ENCODE results near the gene LMTK3. TPM values are rescaled to one million over a fixed set of nuclear protein-coding genes. Genes with fewer than 3 reads are reported as not detected.

Gene LMTK3, protein sequence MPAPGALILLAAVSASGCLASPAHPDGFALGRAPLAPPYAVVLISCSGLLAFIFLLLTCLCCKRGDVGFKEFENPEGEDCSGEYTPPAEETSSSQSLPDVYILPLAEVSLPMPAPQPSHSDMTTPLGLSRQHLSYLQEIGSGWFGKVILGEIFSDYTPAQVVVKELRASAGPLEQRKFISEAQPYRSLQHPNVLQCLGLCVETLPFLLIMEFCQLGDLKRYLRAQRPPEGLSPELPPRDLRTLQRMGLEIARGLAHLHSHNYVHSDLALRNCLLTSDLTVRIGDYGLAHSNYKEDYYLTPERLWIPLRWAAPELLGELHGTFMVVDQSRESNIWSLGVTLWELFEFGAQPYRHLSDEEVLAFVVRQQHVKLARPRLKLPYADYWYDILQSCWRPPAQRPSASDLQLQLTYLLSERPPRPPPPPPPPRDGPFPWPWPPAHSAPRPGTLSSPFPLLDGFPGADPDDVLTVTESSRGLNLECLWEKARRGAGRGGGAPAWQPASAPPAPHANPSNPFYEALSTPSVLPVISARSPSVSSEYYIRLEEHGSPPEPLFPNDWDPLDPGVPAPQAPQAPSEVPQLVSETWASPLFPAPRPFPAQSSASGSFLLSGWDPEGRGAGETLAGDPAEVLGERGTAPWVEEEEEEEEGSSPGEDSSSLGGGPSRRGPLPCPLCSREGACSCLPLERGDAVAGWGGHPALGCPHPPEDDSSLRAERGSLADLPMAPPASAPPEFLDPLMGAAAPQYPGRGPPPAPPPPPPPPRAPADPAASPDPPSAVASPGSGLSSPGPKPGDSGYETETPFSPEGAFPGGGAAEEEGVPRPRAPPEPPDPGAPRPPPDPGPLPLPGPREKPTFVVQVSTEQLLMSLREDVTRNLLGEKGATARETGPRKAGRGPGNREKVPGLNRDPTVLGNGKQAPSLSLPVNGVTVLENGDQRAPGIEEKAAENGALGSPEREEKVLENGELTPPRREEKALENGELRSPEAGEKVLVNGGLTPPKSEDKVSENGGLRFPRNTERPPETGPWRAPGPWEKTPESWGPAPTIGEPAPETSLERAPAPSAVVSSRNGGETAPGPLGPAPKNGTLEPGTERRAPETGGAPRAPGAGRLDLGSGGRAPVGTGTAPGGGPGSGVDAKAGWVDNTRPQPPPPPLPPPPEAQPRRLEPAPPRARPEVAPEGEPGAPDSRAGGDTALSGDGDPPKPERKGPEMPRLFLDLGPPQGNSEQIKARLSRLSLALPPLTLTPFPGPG (N-terminal part only)
- 1 to 10 TPM in 7 of 9 donors, under 1 TPM in 2; 0.06 to 4.4 (median 2.2) TPM for total RNA-seq
- polyA plus RNA-seq = 10 to 100 TPM in 1 of 3 donors, 1 to 10 TPM in 1, under 1 TPM in 1; 0.57 to 15.1 (median 2.3) TPM
- long read RNA-seq, donor 1 = 0 reads
- long read RNA-seq, donor 2 = 0 reads
- long read RNA-seq, donor 3 = 0 reads
- long read RNA-seq, donor 4 = 0 reads
- long read RNA-seq, donor 5, partial matches to known transcripts = 1 of 1 reads
- long read RNA-seq, donor 5, other reads (novel, unspliced or antisense) = 0 of 1 reads
- long read RNA-seq, donor 6 = 0 reads
- long read RNA-seq, donor 7 = 0 reads
- long read RNA-seq, donor 8 = 0 reads
- long read RNA-seq, donor 9 = 0 reads
- long read RNA-seq, donor 10 = 0 reads

DNA sequence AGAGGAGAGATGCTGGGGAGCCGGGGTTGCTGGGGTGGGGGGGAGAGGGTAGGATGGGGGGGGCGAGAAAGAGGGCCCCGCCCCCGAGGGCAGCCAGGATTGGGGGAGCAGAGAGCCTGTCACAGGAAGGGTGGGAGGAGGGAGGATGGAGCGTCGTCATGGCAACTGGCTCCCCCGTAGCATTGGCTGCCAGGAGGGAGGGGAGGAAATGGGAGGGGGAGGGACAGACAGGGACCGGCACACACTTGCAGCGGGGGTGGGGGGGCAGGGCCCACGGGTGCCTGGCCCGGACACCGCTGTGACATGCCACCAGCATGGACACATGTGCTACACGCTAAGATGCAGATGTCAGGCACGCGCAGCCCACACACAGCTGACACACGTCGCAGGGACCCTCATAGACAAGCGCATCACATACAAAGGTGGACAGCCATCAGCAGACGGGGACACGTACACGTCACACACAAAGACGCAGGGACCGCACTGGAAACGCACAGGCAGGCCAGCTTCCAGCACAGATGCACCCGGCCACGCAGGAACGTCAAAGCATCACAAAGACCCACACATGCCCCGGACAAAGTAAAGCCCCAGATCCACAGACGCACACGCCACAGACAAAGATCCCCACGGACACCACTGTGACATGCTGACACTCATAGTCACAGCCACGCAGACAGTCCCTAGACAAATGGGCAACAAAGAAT is at the start of gene LMTK3:
LMTK3 (minus strand) TSS at position 36 of the 704 bp plus-strand sequence. CDS start 259 bp downstream, outside the sequence.
- intact Hi-C loops (cut with DNase I) = no loop called here
- 10 to 11% (median 10%) methylated on average over 21 to 32 of the region's 32 CpGs for WGBS, 4 donors
- H3K36me3 ChIP-seq (replicated peaks in 1 of 2) = no peaks in the 10 kb centered on the region
- DNase-seq = peak in 4 of 7 donors; percentile 21 to 89 (median 44)
- H3K27me3 ChIP-seq = peaks cover 22% of the 10 kb centered on the region
- no peak within 1 kb of the TSS for H3K4me3 ChIP-seq
- no peak for TF ChIP-seq POLR2A (IDR thresholded peaks at IDR 0.05)
- peaks cover 0 to 8% of the 10 kb centered on the region in 2 donors for H3K4me1 ChIP-seq (replicated peaks in 1 of 2)
- no peaks in the 10 kb centered on the region for H3K9me3 ChIP-seq (replicated peaks in 1 of 3)
- peak within 1 kb of the TSS in 1 of 5 donors; percentile 38 for H3K27ac ChIP-seq

DNA sequence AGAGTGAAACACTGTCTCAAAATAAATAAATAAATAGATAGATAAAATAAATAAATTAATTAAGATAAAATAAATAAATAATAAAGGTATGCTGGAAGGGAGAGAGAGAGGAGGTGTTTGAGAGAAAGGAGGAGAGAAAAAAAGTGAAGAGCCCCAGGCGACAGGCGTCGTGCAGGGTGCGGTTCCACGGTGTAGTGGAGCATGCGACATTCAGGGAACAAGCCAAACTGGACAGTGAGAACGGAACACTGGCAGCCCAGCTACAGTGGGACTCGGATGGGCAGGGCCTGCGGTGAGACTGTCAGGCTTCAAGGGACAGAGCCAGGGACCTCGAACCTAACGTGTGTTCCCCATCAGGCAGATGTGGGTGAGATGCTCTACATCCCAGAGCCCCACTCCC is 49.8 kb upstream of the LMTK3 start:
- Histone ChIP-seq H3K27me3 (no peaks in the 10 kb centered on the region), H3K36me3 (replicated peaks in 1 of 2) (no peaks in the 10 kb centered on the region), H3K27ac (no peak overlapping the region), H3K4me3 (no peak overlapping the region), H3K9me3 (replicated peaks in 1 of 3) (no peaks in the 10 kb centered on the region), H3K4me1 (replicated peaks in 1 of 2) (peaks cover under 1 to 2% of the 10 kb centered on the region in 2 donors)
- 91 to 100% (median 93%) methylated on average over 11 of the region's 11 CpGs for WGBS, 4 donors
- no peak for DNase-seq
- TF ChIP-seq, protein P1, sequence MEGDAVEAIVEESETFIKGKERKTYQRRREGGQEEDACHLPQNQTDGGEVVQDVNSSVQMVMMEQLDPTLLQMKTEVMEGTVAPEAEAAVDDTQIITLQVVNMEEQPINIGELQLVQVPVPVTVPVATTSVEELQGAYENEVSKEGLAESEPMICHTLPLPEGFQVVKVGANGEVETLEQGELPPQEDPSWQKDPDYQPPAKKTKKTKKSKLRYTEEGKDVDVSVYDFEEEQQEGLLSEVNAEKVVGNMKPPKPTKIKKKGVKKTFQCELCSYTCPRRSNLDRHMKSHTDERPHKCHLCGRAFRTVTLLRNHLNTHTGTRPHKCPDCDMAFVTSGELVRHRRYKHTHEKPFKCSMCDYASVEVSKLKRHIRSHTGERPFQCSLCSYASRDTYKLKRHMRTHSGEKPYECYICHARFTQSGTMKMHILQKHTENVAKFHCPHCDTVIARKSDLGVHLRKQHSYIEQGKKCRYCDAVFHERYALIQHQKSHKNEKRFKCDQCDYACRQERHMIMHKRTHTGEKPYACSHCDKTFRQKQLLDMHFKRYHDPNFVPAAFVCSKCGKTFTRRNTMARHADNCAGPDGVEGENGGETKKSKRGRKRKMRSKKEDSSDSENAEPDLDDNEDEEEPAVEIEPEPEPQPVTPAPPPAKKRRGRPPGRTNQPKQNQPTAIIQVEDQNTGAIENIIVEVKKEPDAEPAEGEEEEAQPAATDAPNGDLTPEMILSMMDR (IDR thresholded peaks at IDR 0.05) = no peak
- TF ChIP-seq POLR2A (IDR thresholded peaks at IDR 0.05) = no peak
- intact Hi-C loops (cut with DNase I) = no loop called here

DNA sequence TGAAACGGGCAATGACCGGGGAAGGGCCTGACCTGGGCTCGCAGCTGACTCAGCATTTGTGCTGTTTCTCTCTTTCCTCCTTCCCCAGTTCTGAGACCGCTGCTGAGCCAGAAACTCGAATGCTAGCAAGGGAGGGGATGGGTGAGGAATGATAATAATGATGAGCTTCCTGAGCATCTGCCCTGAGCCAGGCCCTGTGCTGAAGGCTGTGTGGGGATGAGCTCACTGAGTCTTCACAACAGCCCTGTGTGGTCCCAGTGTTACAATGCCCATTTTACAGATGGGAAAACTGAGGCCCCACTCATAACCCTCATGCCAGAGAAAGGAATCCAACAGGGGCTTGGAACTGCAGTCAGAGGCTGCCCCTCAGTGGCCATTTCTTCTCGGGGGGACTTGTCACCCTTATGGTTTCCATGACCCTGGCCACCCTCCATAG is 48.5 kb upstream of the LMTK3 start:
- Histone ChIP-seq H3K27me3 (no peaks in the 10 kb centered on the region), H3K27ac (no peak overlapping the region), H3K36me3 (replicated peaks in 1 of 2) (no peaks in the 10 kb centered on the region), H3K4me3 (no peak overlapping the region), H3K9me3 (replicated peaks in 1 of 3) (no peaks in the 10 kb centered on the region), H3K4me1 (replicated peaks in 1 of 2) (peaks cover 5 to 8% of the 10 kb centered on the region in 2 donors)
- DNase-seq = no peak
- WGBS, 4 donors = 81 to 90% (median 87%) methylated on average over 6 of the region's 6 CpGs
- intact Hi-C loops (cut with DNase I) = no loop called here
- TF ChIP-seq POLR2A (IDR thresholded peaks at IDR 0.05) = no peak
- TF ChIP-seq, protein P1 (IDR thresholded peaks at IDR 0.05) = peak in 1 of 6 experiments; percentile 3
